Activated CD8-positive, alpha-beta T cell treated with anti-CD3 and anti-CD28 coated beads for 36 hours (primary cell): Measurements from ENCODE around the gene CCND3. TPM values are rescaled to one million over a fixed set of nuclear protein-coding genes. Genes with fewer than 3 reads are reported as not detected.
A peak's percentile ranks its signal among the peaks of the same experiment; 100 is the strongest.

Source experiments
- ATAC-seq: fragments of 200-7000 bp; cut with Tn5 transposase; one replicate; pipeline ENCODE4 v1.10.0; 2021; ENCODE audit warnings: mild to moderate bottlenecking, moderate library complexity
- CTCF ChIA-PET: fragments of 350-600 bp; sonication (Branson Sonifier 250); formaldehyde crosslinking; loops from one replicate; lab custom pipeline; 2021; ENCODE audit warnings: antibody characterized with exemption; lab: Charles Lee
- POLR2A ChIA-PET: fragments of 350-600 bp; sonication (Branson Sonifier 250); formaldehyde crosslinking; loops from one replicate; lab custom pipeline; 2021; ENCODE audit warnings: antibody characterized with exemption; lab: Charles Lee
- DNase-seq: peaks from one replicate; pipeline ENCODE4 v3.0.0-alpha.2; 2020
- H3K27ac Mint-ChIP-seq: one replicate; pipeline ENCODE4 v1.8.0; 2021; ENCODE audit warnings: mild to moderate bottlenecking, mixed read lengths
- H3K27me3 Mint-ChIP-seq: one replicate; pipeline ENCODE4 v1.8.0; 2021; ENCODE audit warnings: mixed read lengths
- H3K36me3 Mint-ChIP-seq: one replicate; pipeline ENCODE4 v1.8.0; 2021; ENCODE audit warnings: low read depth, mixed read lengths
- H3K4me1 Mint-ChIP-seq: one replicate; pipeline ENCODE4 v1.8.0; 2021; ENCODE audit warnings: low read depth, mixed read lengths
- H3K4me3 Mint-ChIP-seq: one replicate; pipeline ENCODE4 v1.8.0; 2021; ENCODE audit warnings: mild to moderate bottlenecking, moderate library complexity, mixed read lengths
- H3K9me3 Mint-ChIP-seq: one replicate; pipeline ENCODE4 v1.8.0; 2021; ENCODE audit warnings: mixed read lengths
- CTCF ChIP-seq: fragments of 200-600 bp; IDR thresholded peaks from one replicate; pipeline ENCODE4 v1.8.0; 2022; ENCODE audit warnings: antibody characterized with exemption, mild to moderate bottlenecking
- intact Hi-C: fragments of 100-400 bp; cut with micrococcal nuclease; formaldehyde crosslinking; loops from one replicate; pipeline ENCODE4 v1.10.0; 2022
- total RNA-seq, 2 experiments: library from RNA; stranded (reverse); gene quantifications; one replicate each; pipeline ENCODE4 v1.2.3, GENCODE V29; 2021

Gene CCND3
- total RNA-seq, 2 experiments from 2014 or later = 457 to 459 TPM

GRCh38 chr6:41894366-41895299, 47.0 kb downstream of the CCND3 start:
- peak; percentile 43 for ATAC-seq
- POLR2A ChIA-PET = interaction anchor here (0.7 to 2.3 kb wide), 11 partner anchors 8 to 156 kb away, joined by 3 to 14 read pairs (median 4); partner anchors contain the start of genes BYSL, CCND3, MED20 and TAF8
- H3K27ac Mint-ChIP-seq = peak overlapping the region; percentile 90

DNA sequence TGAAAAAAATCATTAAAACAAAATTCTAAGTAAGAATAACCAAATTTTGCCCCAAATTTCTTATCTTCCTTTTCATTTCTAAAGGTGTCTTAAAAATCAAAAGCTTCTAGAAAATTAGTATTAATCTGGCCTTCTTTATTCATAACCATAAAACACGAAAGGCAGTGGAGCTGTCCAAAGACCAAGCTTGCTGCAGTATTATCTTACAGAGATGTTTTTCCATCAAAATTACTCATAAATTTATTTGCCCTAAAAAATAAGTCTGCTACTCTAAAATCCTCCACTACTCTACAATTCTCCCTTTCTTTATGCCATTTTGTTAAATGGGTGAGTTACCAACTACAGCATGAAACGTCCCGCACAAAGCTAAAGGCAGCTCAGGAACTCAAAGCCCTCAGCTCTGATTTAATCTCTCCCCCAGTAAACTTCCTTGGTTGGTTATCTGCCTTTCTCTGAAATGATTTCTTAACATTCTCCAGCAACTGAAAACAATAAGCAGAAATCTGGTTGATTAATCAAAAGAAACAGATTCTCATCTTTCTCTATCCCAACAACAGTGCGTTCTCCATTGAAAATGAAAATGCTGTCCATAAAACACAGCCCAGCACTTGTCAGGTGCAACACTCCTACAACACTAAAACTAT, 48.6 kb downstream of the CCND3 start:
- Mint-ChIP-seq H3K4me1 (peaks cover 7% of the 10 kb centered on the region), H3K27ac (no peak overlapping the region), H3K27me3 (no peaks in the 10 kb centered on the region), H3K4me3 (no peak overlapping the region), H3K36me3 (no peaks in the 10 kb centered on the region), H3K9me3 (no peaks in the 10 kb centered on the region)
- no peak for TF ChIP-seq CTCF
- ATAC-seq (no peak), DNase-seq (no peak)
- intact Hi-C loops = no loop called here
- CTCF ChIA-PET = interaction anchor here (0.6 to 2.2 kb wide), 9 partner anchors 36 to 284 kb away, joined by 3 to 10 read pairs (median 3); partner anchors contain the start of genes TAF8 and TOMM6
- POLR2A ChIA-PET = no interaction called here

More at GRCh38 chr6:41894366-41895299, 47.0 kb downstream of the CCND3 start:
- peak; percentile 15 for DNase-seq
- Mint-ChIP-seq H3K27me3 (no peaks in the 10 kb centered on the region), H3K4me3 (no peak overlapping the region), H3K9me3 (no peaks in the 10 kb centered on the region), H3K4me1 (peaks cover 7% of the 10 kb centered on the region), H3K36me3 (no peaks in the 10 kb centered on the region)
- no peak for TF ChIP-seq CTCF
- CTCF ChIA-PET = interaction anchor here (0.8 to 2.2 kb wide), 7 partner anchors 26 to 150 kb away, joined by 3 to 36 read pairs (median 3); partner anchors contain the start of genes BYSL, MED20 and TOMM6
- intact Hi-C loops = no loop called here

DNA sequence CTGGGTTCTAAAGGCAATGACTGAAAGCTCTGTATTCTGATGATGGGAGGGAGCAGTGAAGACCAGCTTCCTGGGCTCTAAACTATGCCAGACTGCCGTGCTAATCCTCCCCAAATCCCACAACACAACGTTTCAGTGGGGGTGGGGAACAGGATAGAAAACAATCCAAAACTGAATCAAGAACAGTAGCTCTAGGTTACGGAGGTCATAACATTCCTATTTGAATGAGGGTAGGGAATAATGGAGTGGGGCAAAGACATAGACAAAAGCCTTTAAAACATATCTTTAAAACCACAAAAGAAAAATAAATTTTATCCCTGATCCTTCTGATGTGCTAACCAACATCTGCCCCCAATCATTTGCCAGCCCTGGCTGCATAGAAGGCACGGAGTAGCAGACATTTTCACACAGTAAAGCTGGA, 54.3 kb downstream of the CCND3 start:
- no peaks in the 10 kb centered on the region for H3K36me3 Mint-ChIP-seq
- no peaks in the 10 kb centered on the region for H3K27me3 Mint-ChIP-seq
- no peak overlapping the region for H3K27ac Mint-ChIP-seq
- DNase-seq (no peak), ATAC-seq (no peak)
- CTCF ChIA-PET = interaction anchor here (0.8 to 1.4 kb wide), 4 partner anchors 13 to 40 kb away, joined by 3 to 5 read pairs (median 4); partner anchors contain the start of gene MED20
- no peaks in the 10 kb centered on the region for H3K4me1 Mint-ChIP-seq
- intact Hi-C loops = no loop called here
- no peaks in the 10 kb centered on the region for H3K9me3 Mint-ChIP-seq
- TF ChIP-seq CTCF = no peak
- no peak overlapping the region for H3K4me3 Mint-ChIP-seq
- POLR2A ChIA-PET = interaction anchor here (1.3 kb wide), 1 partner anchor 8 kb away, joined by 3 read pairs; the partner anchor contains the start of gene USP49

- ChIA-PET POLR2A (interaction anchor here (1.3 kb wide), 1 partner anchor 9 kb away, joined by 3 read pairs; the partner anchor contains the start of gene USP49), CTCF (interaction anchor here (1.2 kb wide), 1 partner anchor 24 kb away, joined by 3 read pairs; no protein-coding TSS in a partner anchor)
- DNase-seq (no peak), ATAC-seq (no peak)
- no peak overlapping the region for H3K27ac Mint-ChIP-seq
- TF ChIP-seq CTCF = no peak
- no peaks in the 10 kb centered on the region for H3K4me1 Mint-ChIP-seq
- H3K36me3 Mint-ChIP-seq = no peaks in the 10 kb centered on the region
- no peak overlapping the region for H3K4me3 Mint-ChIP-seq
- H3K27me3 Mint-ChIP-seq = no peaks in the 10 kb centered on the region
- intact Hi-C loops = no loop called here
- no peaks in the 10 kb centered on the region for H3K9me3 Mint-ChIP-seq
These were observed 55.7 kb downstream of the CCND3 start for GRCh38 chr6:41885930-41886329.
